ENCODE data around the gene DHRS3.
"Not testable (repeated sequence)": the region's sequence is repeated elsewhere in the genome, so short reads cannot be mapped to it uniquely, and the experiment has no call there.

DHRS3 gene

DNA sequence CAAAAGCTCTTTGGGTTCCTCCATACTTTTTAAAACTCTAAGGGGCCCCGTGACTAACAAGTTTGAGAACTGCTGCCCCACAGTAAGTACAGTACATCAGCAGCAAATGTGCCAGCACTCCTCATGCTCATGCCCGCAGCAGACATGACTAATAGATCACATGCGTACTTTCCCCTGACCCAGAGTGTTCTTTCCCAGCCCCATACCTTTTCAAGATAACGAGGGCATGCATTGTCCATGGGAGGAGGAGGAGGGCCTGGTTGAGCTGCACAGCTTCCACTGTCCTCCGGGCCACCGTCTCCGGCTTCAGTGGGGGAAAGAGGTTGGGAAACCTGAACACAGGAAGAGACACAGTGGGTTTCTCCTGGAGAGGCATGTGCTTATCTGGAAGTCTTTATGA is 45.5 kb downstream of the DHRS3 start:
- no peak for DNase-seq

DNA sequence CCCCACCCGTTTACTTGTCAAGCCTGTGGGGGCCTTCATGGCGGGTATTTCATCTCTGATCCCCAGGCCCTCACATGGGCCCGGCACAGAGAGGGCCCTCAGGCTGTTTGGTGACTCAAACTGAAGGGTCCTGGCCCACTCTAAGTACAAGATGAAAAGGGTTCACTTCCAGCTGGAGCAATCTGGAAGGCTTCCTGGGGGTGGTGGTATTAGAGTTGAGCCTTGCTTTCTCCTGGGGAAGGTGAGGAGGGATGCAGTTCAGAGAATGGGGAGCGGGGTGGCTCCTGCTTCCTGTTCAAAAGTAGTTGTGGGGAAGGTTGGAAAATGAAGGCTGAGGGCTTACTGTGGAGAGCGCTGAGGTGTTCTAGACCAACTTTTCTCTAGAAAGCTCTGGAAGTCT is 47.7 kb downstream of the DHRS3 start:
- DNase-seq, result no peak

DNA sequence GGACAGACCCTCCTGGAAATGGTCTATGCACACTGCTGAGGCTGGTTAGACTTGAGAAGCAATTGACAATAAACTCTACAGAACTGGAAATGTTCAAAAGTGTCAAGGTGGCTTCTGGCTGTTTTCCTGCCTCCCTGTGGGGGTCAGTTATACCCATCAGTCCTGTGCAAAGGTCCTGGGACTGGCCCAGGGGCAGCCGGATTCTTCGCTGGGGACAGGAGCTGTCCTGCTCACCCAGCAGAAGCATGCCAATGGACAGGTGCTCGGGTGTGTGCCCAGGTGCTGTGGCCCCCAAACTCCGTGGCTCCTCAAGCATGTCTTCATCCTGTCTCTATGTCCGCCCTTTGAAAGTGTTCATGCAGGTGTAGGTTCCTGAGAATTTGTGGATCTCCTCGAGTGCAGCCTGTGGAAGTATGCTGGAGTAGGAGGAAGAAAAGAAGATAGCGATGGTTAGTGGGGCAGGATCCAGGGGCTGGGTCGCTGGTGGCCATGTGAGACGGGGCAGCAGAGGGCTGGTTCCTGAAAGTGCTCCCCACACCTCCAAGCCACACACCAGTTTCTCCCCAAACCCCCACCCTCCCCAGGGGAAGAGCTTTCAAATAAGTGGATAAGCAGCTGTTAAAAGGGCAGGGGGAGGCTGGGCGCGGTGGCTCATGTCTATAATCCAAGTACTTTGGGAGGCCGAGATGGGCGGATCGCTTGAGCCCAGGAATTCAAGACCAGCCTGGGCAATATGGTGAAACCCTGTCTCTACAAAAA is 49.8 kb downstream of the DHRS3 start:
- no peak for DNase-seq

DNA sequence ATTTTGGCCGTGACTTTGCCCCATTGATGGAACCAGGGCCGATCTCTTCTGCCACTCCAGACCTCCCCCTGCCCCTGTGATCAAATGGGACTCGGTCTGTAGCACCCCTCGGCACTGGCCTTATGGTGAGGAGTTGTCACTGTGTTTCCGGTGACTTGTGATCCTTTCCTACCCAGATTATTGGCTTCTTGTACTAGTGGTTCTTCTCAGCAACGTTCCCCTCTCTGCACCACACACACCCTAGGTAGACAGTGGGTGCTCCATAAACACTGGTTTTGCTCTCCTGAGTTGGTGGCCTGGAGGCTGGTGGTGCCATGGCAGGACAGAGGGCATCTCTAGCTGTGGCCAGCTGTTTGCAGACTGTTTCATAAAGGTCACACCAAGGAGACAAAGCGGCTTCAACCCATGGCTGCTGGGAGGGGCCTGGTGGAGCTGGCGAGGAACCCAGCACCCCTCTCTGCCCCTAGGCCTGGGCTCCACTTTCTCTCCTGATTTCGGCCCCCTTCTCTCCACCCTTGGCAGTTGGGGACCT is 50.7 kb downstream of the DHRS3 start:
- DNase-seq, result no peak

DNA sequence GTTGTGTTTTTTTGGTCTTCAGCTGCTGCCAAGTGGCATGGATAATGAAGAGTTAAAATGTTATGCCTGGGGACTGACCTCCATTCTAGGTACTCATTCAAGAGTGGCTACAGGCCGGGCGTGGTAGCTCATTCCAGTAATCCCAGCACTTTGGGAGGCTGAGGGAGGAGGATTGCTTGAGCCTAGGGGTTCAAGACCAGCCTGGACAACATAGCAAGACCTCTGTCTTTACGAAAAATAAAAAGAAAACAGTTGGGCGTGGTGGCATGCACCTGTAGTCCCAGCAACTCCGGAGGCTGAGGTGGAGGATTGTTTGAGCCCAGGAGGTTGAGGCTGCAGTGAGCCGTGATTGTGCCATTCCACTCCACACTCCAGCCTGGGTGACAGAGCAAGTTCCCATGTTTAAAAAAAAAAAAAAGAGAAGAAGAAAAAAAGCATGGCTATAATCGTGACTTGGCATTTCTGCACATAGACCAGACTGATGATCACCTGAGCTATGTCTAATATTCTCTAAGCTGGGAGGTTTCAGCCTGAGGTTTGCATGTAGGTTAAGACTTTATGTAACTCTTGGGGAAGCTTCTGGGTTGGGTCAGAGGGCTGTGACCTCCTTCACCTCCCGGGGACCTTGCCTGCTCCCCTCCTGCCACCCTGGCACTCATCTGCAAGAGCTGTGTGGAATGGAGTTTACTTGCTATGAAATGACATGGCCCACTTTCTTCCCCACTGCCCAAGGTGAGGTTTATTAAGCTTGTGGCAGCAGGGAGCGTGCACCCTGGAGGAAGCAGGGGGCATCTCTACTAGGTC is 51.3 kb downstream of the DHRS3 start:
- DNase-seq, result no peak

DNA sequence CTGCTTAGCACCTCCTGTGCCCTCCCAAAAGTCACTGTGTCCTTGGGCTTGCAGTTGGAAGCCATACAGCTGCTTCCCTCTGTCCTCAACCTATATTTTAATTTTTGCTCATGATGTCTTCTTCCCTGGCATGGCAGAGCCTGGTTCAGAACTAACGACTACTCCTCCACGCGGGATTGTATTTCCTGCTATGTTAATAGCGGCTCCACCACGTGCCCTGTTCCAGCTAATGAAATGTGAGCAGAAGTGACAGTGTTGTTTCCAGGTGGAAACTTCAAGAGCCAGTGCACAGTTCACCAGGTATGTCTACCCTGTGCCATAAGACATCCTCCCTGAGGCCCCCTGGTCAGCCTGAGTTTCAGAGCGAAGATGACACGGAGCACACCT is 52.1 kb downstream of the DHRS3 start:
- DNase-seq, result no peak

DNA sequence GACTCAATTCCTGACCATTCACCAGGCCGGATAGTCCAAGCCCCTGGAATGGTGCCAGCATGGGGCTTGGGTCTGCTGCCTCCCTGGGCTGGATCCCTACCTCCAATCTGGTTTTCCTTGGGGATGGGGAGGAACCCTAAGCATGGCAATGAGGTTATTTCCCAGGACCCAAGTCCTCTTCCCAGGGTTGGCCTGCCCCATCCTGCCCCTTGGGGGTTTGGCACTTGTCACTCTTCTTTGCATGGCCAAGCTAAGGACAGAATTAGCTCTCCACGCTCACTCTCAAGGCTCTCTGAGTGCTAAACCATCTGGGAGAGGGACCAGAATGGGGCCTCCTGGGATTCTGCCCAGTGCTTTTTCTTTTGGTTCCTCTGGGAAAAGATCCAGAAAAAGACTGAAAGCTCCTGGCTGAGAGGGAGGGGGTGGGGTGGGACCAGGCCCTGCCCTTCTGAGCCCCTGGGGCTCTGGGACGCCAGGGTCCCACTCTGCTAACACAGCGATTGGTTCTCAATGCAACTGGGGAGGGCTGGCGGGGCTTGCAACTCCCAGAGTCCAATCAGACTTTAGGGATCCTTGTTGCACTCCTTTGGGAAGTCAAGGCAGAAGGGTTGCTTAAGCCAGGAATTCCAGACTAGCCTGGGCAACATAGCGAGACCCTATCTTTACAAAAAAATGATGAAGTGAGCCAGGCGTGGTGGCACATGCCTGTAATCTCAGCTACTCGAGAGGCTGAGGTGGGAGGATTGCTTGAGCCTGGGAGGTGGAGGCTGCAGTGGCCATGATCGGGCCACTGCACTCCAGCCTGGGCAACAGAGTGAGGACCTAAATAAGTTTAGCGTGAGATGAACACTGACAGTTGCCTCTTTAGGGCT is 52.7 kb downstream of the DHRS3 start:
- peak; percentile 31 for DNase-seq

DNA sequence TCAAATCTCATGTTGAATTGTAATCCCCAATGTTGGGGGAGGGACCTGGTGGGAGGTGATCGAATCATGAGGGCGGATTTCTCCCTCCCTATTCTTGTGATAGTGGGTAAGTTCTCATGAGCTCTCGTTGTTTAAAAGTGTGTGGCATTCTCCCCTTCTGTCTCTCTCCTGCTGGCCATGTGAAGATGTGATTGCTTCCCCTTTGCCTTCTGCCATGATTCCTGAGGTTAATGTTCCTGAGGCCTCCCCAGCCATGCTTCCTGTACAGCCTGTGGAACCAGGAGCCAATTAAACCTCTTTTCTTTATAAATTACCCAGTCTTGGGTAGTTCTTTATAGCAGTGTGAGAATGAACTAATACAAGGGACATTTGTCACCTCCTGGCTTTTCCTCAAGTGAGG is 53.8 kb downstream of the DHRS3 start:
- not testable (repeated sequence) for DNase-seq

DNA sequence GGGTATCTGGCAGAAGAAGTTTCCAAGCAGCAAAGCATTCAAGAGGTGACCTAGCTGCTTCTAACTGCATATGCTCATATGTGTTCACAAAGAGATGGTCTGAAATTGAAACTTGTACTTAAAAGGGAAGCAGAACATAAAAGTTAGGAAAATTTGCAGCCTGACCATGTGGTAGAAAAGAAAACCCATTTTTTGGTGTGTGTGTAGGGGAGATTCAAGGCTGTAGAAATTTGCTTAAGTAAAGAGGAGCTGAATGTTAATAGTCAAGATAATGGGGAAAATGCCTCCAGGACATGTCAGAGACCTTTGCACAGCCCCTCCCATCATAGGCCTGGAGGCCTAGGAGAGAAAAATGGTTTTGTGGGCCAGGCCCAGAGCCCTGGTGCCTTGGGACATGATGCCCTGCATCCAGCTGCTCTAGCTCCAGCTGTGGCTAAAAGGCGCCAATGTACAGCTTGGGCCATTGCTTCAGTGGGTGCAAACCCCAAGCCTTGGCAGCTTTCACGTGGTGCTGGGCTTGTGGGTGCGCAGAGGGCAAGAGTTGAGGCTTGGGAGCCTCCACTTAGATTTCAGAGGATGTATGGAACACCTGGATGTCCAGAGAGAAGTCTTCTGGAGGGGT is 54.9 kb downstream of the DHRS3 start:
- no peak for DNase-seq

DNA sequence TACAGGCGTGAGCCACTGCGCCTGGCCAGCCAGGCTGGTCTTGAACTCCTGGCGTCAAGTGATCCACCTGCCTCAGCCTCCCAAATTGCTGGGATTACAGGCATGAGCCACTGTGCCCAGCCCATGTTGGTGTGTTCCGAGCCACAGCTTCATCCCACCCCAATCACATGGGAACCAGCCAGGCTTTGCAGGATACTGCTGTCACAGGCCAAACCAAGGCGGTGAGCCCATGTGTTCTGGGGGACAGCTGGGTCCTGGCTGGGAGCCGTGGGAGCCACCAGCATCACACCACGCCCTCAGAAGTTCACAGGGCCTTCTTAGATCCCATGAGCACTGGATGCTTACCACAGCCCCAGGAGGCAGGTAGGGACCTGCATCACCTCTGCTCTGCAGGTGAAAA is 56.9 kb downstream of the DHRS3 start:
- no peak for DNase-seq

DNA sequence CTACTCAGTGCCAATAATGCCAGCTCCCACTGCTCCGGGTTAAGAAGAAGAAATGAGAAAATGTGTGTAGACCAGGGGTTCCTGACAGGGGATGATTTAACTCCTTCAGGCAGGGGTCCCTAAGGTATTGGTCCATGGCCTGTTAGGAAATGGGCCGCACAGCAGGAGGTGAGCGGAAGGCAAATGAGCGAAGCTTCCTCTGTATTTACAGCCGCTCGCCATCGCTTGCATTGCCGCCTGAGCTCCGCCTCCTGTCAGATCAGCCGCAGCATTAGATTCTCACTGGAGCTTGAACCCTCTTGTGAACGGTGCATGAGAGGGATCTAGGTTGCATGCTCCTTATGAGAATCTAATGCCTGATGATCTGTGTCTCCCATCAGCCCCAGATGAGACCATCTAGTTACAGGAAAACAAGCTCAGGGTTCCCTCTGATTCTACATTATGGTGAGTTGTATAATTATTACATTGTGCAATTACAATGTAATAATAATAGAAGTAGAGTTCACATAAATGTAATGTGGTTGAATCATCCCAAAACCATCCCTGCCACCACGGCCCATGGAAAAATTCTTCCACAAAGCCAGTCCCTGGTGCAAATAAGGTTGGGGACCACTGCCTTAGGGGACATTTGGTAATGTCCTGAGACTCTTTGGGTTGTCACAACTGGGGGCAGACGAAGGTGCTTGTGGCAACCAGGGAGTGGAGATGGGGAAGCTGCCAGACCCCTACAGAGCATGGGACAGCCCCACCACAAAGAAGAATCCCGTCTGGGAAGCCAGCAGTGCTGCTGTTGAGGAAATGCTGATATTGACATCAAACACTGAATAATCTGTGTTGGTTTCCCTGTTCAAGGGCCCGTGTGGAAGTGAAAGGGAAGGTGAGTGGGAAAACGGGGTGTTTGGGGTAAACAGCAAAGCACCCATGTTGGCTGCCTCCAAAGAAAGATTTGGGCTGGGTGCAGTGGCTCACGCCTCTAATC is 60.8 kb downstream of the DHRS3 start:
- DNase-seq, result peak; percentile 52

DNA sequence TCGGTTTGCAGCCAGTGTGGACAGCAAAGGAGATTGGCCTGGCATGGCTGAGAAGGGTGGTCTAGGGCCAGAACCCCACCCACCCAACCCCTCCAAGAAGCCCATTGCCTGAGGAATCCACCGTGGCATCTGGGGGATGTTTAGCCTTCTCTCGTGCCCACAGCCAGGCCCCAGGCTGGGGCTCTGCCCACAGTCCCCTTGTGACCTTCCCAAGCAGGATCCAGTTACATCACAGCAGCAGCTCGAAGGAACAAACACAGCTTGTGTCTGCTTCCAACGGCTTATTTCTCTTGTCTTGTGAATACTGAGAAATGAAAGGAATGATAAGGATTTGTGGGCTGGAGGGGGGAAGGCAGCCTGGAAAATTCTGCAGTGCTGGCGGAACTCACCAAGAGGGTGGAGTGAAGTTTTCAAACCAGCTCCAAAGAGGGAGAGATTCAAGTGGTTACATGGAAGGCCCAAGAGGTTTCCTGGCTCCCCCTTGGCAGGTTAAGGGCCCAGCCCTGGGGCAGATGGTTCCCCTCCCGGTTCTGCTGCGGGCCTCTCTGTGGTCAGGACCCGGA is 61.6 kb downstream of the DHRS3 start:
- DNase-seq, result peak; percentile 94

DNA sequence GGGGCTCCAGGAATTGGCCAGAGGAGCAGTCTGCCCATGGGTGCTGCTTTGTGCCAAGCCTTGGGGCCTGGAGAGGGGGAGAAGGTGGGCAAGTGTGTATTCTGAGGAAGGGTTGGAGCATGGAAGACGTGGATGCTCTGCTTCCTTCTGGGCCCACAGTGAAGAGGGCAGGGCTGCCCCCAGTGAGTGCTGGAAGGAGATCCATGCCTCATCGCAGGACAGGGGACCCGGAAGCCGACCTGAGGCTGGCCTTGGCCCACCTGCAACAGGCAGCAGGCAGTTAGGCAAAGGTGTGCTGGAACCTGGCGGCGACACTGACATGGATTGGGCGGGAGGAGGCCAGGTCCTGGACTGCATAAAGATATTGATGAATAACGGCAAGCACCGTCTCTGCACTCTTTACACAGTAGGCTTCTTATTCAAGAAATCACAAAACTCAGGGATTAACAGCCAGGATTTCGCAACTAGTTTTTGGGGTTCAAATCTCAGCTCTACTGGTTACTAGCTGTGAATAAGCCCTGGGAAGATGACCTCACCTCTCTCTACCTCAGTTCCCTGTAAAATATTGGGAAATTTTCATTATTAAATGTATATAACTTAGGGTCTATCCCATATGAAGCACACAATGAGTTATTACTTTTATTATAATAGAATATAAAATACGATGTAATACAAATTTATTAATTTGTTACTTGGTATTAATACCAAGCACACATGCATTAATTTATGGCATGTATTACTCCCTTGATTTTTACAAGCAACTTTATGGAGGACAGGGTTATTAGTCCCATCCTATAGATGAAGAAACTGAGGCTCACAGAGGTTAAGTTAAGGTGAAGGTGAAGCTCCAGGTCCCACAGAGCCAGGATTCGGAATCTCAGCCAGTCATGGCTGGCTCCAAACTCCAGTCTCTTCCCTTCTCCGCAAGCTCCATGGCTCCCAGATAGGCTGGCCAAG is 62.3 kb downstream of the DHRS3 start:
- DNase-seq, result no peak

DNA sequence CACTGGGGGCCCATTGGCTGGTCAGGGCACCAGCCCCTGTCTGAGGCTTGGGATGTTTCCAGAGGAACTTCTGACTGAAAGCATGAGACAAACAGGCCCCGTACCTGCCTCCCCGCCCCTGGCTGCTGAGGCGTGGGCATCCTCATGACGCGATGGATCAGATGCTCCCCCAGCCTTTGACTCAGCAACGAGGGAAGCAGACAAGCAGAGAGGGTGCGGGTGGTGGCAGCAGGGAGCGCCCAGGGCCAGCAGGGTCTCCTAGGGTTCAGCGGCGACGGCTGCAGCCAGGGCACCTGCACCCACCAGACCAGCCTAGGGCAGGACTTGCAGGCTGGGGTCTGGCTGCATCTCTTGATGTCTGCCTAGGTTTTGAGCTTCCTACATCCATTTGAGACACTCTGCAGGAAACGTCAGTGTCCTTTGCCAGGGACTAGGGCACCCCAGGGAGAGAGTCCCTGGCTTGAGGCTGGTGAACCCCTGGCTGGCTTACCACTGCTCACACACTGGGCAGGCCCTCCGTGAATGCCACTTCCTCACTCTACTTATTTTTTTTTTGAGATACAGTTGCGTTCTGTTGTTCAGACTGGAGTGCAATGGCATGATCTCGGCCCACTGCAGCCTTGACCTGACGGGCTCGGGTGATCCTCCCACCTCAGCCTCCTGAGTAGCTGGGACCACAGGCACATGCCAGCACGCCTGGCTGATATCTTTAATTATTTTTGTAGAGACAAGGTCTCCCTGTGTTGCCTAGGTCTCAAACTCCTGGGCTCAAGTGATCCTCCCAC is 63.3 kb downstream of the DHRS3 start:
- DNase-seq, result no peak

DNA sequence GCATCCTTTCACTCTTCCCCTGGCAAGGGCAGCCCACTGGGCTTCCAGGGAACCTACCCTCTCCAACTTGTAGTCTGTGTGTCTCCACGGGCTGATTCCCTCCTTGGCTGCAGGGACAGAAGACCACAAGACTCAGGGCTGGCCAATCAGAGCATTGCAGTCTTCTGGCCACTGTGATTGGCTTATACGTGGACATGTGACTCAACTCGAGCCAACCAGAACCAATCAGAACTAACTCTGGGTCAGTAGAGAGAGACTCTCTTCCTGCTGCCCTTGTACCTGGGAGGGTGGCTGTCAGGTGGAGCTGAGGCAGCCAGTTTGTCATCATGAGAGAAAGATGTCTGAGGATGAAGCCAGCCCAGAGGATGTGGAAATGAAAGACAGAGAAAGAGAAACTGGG is 64.0 kb downstream of the DHRS3 start:
- DNase-seq, result no peak

DNA sequence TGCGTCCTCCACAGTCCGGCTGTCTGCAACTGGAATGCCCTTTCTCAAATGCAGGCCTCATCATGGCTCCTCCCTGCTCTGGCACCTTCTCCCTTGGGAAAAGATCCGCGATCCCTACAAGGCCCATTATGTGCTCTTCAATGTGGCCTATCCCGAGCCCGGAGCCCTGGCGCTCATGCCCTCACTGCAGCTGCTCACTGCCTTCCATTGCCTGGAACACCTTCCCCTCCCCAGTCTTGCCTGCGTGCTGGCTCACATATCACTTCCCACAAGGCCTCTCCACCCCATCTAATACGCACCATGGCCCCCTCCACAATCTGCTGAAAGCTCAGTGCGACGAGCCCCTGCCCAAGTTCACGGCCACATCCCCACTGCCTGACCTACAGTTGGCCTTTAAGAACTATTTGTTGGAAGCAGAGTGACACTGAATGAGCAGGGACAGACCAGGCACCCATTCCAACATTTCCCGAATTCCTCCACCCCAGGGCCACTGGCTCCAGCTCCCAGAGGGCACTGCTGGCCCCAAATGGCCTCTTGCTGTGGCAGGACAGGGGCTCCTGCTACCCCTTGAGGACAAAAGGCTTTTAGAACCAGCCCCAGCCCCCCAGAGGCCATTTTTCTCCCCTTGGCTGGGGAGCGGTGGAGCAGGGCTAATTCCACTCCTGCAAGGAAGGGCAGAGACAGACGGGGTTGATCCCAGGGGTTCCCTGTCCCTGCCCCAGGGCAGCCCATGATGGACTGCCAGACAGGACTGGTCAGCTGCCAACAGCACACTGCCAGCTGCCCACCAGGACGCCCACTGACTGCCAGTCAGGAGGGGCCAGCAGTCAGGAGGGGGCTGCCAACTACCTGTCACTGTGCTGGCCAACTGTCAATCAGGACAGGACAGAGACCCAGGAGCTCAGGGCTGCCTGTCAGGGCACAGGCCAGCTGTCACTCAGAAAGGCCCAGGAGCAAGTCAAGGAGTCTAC is 64.8 kb downstream of the DHRS3 start:
- DNase-seq, result no peak

DNA sequence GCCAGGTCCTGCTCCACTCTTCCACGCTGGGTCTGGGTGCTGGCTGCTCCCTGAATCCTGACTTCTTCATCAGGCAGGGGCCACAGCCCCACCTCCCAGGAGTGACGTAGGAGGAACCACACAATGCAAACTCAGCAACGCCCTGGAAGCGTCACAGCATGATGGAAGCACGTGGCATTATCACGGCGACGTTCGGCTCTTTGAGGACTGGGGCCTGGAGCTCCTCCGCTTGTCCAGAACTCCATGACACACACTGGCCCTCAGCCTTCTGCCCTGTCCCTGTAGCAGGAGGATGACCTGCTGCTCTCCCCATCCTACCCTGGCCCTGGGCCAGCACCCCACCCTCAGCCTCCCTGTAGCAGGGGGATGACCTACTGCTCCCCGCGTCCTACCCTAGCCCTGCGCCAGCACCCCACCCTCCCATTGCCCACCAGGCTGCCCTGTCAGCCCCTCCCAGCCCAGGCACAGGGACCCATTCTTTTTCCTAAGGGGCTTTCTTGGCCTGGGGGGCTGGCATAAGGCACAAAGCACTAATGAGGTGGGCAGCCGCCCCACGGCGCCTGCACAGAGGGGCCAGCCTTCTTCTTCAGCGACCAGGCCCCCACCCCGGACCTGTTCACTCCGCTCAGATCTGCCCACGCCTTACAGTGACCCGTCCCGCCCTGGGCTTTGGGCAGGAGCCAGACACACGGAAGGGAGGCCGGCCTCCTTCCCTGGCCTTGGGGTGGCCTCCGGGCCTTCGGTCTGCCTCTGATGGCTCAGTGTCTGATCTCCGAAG is 65.7 kb downstream of the DHRS3 start:
- DNase-seq, result no peak
